ENCODE results near the gene NXNL1.
"Not testable (repeated sequence)": the region's sequence is repeated elsewhere in the genome, so short reads cannot be mapped to it uniquely, and the experiment has no call there.

The NXNL1 gene

GRCh38 chr19:17460372-17461230 lies at the start of gene NXNL1:
Gene NXNL1, minus strand, starts transcription at chr19:17460926. Its CDS starts 57 bp downstream, at chr19:17460869.
- DNase-seq (ENCODE audit: low spot score) = no peak

GRCh38 chr19:17508558-17508933 lies 47.8 kb upstream of the NXNL1 start:
- DNase-seq (ENCODE audit: low spot score) = not testable (repeated sequence)

GRCh38 chr19:17506745-17507144 lies 46.0 kb upstream of the NXNL1 start:
- DNase-seq (ENCODE audit: low spot score) = no peak

- DNase-seq (ENCODE audit: low spot score) = no peak
Observed at GRCh38 chr19:17505223-17505622, 44.5 kb upstream of the NXNL1 start.

- DNase-seq (ENCODE audit: low spot score) = no peak
Observed at GRCh38 chr19:17504456-17504855, 43.7 kb upstream of the NXNL1 start.

- no peak for DNase-seq (ENCODE audit: low spot score)
Observed at GRCh38 chr19:17504030-17504429, 43.3 kb upstream of the NXNL1 start.

GRCh38 chr19:17503240-17503639 lies 42.5 kb upstream of the NXNL1 start:
- DNase-seq (ENCODE audit: low spot score) = no peak

- no peak for DNase-seq (ENCODE audit: low spot score)
Observed at GRCh38 chr19:17500447-17501198, 39.9 kb upstream of the NXNL1 start.

GRCh38 chr19:17499648-17500446 lies 39.1 kb upstream of the NXNL1 start:
- no peak for DNase-seq (ENCODE audit: low spot score)

- DNase-seq (ENCODE audit: low spot score) = not testable (repeated sequence)
Observed at GRCh38 chr19:17499025-17499424, 38.3 kb upstream of the NXNL1 start.

- DNase-seq (ENCODE audit: low spot score) = no peak
Observed at GRCh38 chr19:17497149-17497798, 36.5 kb upstream of the NXNL1 start.

GRCh38 chr19:17496337-17496997 lies 35.7 kb upstream of the NXNL1 start:
- peak; percentile 63 for DNase-seq (ENCODE audit: low spot score)

GRCh38 chr19:17495639-17496296 lies 35.0 kb upstream of the NXNL1 start:
- DNase-seq (ENCODE audit: low spot score) = no peak

GRCh38 chr19:17491287-17491686 lies 30.6 kb upstream of the NXNL1 start:
- no peak for DNase-seq (ENCODE audit: low spot score)

GRCh38 chr19:17490411-17490810 lies 29.7 kb upstream of the NXNL1 start:
- DNase-seq (ENCODE audit: low spot score) = no peak

- DNase-seq (ENCODE audit: low spot score) = no peak
Observed at GRCh38 chr19:17489392-17490030, 28.8 kb upstream of the NXNL1 start.

- DNase-seq (ENCODE audit: low spot score) = peak; percentile 56
Observed at GRCh38 chr19:17488593-17489391, 28.1 kb upstream of the NXNL1 start.

GRCh38 chr19:17487284-17488121 lies 26.8 kb upstream of the NXNL1 start:
- no peak for DNase-seq (ENCODE audit: low spot score)
